Measurements from ENCODE around the gene CILP.

The CILP gene

DNA sequence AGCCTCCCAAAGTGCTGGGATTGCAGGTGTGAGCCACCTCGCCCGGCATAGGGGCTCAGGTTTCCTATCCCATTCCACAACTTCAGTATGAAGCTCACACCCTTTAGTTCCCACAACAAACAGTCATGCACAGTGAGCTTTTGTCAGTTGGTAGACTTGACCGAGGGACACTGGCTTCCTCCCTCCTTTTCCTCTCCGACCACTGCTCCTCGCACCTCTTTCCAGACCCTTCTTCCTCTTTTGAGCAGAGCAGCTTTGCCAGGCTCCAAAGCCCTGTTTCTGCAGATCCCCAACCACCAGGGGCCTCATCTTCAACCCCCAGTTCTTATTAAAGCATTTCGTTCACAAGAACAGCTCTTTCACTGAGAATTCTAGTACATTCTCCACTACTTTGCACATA lies 12.7 kb upstream of the CILP start:
- no peak for DNase-seq

DNA sequence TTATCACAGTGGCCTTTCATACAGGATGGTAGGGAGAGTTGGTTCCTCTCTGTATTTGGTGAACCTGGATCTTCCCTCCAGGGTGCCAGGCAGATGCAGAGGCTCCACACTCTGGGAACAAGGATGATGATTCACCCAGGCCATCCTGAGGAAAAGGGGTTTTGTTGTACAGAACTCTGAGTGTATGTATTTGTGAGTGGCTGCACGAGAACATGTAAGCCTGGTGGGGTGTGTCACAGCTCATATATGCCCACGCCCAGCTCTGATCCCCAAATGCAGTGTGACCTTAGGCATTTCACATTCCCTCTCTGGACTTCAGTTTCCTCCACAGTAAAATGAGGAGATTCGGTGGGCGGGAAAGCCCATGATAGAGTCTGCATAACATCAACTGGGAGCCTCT lies 11.6 kb upstream of the CILP start:
- no peak for DNase-seq

DNA sequence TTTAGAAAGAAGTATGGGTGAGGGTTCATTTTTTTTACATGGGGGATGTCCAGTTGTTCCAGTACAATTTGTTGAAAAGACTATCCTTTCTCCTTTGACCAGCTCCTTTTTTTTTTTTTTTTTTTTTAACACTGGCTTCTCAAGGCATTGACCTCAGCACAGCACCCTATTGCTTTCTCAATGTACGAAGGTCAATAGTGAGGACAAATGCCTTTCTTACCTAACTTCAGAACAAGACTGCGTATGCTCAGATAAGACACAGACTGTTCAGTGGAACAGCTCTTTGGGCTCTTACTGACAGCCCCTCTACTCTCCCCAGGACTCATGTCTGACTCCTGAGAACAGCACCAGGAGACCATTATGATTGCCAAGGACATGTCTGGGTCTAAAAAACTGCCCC lies 10.4 kb upstream of the CILP start:
- no peak for DNase-seq

DNA sequence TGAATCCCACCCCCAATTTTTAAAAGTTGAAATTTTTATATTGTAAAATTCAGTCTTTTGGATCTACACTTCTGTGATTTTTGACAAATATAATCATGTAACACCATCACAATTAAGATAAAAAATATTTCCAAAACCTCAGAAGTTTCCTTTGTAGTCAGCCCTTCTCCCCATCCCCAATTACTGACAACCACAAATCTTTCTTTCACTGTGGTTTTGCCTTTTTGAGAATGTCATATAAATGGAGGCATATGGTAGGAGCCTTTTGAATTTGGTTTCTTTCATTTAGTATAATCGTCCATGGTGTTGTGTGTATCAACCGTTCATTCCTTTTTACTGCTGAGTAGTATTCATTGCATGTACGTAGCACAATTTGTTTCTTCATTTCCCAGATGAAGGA lies 7.9 kb upstream of the CILP start:
- no peak for DNase-seq

DNA sequence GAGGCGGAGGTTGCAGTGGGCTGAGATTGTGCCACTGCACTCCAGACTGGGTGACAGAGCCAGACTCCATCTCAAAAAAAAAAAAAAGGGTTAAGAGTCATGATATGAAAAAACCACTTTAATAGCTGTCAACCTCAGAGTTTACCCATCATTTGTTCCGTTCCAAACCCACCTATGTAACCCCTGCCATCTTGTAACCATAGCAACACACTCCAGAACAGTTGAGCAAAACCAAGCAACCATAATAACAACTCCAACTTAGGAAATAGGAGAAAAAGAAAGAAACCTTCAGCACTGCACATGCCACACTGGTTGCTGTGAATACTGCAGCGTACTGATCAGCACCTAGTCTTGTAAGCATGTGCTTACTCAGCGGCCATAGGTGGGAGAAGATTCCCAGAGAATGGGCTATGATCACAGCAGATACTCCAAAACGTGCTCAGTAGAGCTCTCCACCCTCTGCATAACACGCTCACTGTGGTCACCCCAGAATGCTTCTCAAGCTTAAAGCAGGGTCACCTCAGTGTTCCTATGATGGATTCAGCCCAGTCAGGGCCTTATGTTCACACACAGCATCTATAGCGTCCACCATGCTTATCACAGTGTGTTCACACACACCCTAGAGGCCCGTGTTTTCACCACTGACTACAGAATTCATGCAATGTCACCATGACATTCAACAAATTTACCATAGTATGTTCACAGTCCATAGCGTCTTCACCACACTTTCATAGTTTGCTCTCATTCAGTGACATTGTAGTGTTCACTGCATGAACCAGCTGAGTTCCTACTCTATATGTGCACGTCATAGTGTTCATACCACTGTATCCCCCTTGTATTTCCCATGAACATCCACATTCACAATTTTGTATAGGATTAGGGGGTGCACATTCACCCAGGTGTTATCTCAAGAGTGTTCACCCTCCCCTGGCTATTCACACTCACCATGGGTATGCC lies 6.5 kb upstream of the CILP start:
- no peak for DNase-seq

DNA sequence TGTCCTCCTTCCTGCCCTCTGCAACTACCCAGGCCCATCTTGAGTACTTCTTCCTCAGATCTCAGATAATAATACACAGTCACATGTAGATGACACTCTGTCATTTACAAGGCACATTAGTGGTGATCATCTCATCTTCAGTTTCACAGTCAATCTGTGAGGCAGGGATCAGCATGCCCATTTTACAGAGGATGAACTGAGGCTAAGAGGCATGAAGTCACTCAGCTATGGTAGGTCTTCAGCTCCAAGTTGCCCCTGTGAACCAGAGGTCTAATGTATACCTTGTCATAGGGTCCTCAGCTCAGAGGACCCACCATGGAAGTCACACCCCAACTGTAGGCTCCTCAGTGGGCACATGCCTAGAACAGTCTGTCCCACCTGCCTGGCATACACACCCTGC lies 4.2 kb upstream of the CILP start:
- DNase-seq, result no peak

DNA sequence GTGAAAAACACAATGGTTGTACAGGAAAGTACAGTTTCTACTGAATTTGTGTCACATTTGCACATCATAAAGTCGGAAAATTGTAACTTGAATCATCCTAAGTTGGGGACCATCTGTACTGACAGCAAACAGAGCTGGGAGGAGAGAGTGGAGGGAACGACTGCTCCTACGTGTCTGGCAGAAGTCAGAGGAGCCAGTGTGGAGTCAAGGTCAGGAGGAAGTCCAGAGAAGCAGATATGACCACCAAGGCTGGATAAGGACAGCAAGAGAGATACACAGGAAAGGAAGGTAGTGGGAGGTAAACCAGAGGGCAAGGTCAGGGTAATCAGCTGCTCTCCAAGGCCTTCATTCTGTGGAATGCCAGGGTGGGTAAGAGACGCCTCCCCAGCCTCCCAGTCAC lies 2.7 kb upstream of the CILP start:
- DNase-seq, result no peak

DNA sequence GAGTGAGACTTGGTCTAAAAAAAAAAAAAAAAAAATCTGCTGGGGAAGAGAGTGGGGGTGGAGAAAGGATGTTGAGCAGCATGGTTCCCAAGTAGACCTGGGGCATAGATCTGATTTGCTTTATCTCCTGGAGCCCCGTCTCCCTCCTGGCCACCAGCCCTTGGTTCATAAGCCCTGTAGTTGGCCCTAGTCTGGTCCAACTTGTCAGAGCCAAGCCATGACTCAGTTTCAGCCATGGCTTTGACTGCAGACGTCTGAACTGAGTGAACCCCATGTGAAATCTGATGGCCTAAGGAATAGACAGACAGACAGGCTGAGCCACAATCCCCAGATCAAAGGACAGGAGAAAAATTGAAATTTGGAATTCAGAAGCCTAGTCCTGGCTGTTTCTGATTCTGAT lies 2.0 kb upstream of the CILP start:
- no peak for DNase-seq

DNA sequence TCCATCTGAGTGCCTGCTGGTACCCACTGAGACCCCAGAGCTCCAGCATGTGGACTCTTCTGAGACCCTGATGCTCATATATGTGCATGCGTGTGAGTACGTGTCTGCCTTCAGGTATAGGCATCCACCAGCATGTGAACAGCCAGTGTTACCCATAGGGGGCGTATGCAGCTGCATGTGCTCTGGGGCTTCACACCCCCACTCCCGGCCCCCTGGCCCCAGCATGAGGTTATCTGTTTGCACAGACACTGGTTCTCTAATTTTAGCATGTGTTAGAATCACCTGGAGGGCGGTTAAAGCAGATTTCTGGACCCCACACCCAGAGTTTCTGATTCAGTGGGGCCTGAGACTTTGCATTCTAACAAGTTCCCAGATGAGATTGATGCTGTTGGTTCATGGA lies 824 bp upstream of the CILP start:
- no peak for DNase-seq

DNA sequence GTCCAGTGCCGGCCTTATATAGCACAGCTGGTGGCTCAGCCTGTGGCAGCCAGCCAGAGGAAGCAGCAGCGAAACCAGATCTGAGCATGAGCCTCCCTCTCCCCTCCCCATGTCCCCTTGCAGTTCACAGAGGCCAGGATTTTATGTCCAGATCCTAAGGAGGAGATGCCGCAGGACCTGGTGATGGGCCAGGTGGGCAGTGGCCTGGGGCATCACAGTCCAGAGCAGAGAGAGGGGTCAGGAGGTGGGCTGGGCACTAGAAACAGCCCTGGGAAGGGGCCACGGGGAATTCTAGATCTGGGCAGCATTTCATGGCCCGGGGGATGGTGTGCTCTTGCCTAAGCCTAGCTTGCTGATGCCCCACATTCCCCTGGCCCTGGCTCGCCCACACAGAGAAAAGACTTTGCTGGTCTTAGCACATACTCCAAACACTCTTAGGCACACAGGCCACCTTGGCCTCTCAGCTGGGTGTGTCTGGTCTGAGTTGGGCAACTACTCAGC lies 259 bp upstream of the CILP start:
- DNase-seq, result no peak

DNA sequence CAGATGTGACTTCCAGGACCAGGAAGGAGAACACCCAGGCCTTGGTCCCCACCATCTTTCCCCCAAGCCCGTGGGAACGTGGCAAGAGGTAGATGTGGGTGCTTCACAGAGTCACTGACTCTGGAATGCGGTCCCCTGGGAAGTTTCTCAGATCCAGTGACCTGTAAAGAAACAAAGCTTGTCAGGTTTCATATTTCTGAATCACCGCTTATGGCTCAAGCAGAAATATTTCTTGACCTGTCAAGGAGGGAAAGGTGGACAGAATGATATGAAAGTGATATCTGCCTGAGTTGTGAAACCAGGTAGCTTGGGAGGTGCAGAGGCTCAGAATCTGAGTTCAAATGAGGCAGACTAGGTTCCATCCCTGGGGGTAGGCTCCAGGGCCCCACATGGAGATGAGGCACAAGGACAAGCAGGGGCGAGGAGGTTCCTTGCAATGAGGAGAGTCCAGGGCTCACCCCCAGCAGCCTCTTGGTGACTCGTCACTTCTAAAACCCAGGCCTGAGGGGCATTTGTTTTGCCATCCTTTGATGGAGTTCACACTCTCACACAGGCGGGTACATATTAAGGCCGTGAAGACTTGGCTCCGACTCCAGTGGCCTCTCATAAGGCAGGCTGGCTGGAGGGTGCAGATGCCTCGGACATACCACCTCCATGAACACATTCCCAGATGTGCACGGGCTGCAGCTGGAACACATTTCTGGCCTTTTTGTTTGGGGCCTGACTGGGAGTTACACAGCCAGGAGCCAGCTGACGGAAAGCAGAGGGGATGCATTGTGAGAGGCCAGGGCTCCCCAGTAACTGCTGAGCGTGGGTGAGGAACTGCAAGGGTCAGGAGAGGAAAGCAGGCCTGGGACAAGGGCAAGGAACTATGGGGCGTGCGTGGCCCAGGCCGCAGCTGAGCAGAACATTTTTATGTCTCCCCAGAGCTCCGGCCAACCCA lies 1.3 kb downstream of the CILP start:
- no peak for DNase-seq

DNA sequence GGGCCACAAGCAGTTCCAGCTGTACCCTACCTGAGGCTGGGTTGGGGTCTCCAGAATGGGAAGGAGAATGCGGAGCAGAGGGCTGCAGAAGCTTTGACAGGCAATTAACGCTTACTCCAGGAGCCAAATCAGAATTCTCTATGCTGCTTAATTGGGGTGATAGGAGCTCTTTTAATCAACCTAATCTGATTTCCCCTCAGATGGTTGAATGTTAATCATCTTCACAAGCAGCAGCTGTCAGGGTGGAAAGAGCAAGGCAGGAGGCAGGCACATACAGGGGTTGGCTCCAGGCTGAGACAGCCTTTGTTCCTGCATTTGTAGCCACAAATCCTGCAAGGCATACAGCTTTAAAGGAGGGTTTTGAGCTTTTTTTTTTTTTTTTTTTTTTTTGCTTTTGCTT lies 2.6 kb downstream of the CILP start:
- no peak for DNase-seq

DNA sequence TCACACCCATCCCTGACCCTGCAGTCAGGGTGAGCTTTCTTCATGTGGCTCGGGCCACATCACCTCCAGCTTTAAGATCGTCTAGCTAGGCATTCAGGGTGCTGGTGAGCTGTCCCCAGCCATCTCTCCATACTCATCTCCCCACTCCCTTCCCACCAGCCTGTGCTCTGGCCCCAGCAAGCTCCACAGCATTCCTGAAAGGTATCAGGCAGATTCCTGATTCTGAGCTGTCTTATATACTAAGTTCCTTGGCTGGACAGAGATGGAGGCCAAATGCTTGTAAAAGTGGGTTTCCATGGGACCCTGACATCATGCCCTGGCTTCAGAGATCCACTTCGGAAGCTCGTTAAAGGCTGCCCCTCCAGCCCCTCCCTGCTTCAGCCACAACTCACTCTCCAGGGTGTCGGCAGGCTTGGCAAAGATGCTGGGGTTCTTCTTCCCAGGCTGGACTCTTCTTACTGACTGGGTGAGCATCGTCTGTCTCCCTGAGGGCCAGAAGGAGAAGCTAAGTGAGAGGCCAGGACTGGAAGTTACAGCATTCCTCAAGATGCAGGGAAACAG lies 3.9 kb downstream of the CILP start:
- no peak for DNase-seq

DNA sequence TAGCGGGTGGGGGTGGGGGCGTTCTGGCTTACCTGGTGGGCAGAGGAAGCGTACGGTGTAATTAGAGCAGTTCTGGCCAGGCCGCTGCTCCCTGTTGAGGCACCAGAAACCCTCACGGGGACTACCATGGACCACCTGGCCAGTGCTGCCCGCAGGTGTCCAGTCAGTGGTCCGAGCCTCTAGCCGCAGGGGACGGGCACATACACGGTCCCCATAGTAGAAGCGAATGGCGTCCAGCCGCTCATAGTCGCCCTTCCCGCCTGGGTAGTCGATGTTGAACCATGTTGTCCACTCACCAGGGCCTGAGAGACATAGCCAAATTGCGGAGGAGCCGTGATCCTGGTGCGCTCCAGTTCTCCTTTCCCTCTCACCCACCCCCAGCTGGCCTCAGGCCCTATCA lies 4.5 kb downstream of the CILP start:
- no peak for DNase-seq

DNA sequence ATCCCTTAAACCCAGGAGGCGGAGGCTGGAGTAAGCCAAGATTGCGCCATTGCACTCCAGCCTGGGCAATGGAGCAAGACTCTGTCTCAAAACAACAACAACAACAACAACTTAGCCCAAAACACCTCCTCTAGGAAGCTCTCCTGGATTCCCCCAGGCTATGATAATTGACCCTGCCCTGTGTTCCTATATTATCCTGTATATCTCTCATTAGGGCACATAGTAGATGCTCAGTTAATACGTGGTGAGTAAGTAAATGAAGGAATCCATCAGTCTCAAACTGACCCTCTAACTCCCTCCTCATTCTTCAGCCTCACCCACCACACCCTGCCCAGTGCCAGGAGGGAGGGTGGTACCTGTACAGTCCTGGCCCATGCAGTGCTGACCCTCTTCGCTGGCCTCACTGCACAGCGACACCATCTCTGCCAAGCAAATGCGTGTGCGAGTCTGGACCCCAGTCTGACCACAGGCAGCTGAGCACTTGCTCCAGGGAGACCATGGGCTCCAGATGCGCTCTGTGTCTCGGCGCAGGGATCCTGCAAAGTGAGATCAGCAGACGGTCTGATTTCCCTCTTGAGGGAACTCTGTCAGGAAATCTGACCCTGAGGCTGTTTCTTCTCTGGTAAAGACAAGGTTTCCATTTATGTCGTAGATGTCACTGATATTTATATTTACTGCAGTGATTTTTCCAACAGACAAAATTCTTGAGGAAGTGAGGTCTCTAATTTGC lies 6.2 kb downstream of the CILP start:
- no peak for DNase-seq

DNA sequence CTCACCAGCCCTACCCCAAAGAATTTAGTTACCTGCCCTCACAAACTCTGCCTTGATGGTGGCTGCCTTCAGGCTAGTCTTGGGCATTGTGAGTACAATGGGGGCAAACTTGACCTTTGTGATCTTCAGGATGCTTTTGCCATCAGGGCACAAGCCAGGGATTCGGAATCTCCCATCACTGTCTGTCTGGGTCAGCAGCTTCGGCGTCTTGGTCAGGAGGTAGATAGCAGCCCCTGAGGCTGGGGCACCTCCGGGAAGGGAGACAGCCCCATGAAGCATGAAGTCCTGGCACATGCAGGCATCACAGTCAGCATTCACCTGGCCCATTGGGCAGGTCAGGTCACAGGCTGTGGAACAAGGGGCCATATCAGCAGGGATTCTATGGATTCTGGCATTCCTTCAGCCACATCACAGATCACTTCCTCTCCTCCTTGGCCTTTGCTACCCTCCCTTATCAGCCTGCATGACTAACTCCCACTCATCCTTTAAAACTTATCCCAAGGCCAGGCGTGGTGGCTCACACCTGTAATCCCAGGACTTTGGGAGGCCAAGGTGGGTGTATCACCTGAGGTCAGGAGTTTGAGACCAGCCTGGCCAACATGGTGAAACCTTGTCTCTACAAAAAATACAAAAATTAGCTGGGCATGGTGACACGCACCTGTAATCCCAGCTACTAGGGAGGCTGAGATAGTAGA lies 6.9 kb downstream of the CILP start:
- DNase-seq, result no peak

DNA sequence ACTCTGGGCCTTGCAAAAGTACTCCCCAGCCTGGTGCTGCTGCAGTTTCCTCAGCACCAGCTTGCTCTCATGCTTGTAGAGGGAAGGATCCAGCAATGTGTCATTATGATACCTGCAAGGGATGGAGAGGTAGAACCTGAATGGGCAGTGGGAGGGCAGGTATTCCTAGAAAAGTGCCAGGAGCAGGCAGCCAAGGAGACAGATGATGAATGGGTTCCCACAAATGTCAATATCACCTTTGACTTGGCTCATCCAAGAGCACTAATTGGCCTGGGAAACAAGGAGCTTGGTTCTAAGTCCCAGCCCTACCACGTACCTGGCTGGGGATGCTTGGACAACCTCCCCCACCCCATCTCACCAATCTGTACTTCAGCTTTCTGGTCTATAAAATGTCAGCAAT lies 9.4 kb downstream of the CILP start:
- DNase-seq, result no peak

DNA sequence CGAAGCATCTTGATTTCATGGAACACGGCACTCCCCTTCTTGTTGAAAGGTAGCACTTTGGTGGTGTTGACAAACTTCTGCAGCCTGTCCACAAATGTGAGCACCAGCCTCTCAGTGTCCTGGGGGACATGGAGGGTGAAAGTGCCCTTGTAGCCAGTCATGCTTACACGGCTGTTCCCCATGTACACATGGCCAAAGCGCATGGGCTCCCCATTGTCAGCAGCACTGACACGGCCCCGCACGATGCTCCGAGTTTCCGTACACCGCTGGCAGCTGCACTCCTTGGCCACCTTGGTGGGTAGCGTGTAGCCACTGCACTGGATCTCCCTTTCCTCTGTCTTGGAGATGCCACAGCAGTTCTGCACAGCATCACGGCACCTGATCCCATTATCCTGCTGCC lies 12.7 kb downstream of the CILP start:
- DNase-seq, result no peak

DNA sequence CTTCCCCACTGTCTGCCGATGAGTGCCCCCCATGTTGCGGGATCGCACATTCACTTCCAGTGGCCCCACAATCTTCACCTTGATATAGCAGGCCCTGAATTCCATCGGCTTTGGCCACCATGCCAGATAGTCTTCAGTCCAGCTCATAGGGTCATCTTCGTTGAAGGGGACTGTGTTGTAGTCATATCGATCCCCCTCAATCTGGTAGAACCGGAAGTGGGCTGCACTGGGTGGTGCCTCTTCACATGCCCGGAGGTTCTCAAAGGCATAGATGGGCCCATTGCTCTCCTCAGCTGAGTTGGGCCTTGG lies 14.0 kb downstream of the CILP start:
- DNase-seq, result no peak

DNA sequence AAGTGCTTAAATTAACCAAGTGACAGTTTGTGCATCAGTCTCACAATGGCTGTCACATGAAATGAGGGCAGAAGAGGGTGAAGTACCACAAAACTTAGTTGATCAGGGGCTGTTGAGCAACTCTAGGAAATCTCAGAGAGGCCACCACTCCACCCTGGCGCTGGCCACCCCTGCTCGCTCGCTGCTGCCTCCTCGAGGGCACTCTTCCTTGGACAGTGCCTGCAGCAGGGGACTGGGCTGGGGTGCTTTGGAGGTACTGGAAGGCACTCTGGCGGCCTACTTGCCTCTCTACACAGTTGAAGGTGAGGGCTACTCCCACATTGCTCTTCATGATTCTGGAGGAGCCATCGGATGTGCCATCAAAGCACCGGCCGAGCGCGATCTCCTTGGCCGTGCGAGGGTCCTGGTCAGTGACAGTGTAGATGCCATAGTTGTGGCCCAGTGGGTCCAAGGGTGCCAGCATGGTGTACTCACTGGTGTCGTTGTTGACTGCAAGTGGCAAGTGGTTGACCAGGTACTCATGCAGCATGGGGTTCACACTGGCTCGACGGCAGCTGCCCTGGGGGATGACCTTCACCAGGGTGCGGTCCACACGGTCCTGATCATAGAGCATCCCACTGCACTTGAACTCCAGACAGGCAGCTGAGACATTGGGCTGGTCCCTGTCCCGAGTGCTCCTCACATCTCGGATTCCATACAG lies 14.5 kb downstream of the CILP start:
- no peak for DNase-seq

DNA sequence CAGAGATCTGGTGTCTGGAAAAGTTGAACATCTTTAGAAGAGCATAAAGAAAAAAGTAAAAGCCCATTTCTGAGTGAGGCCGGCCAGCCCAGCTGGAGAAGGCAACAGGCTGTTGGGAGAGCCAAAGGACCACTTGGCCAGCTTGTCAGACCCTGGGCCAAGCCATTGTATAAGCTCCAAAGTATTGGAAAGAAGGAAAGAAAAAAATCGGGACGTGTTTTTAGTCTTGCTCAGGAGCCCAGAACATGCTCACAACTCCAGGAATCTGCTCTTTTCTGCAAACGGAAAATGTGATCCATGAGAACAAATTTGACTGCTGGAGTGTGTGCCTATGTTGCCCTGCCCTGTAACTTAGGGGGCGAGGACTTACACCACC lies 15.7 kb downstream of the CILP start:
- no peak for DNase-seq

Data from NCI-H226 (cell line).